NCI-H1417 treated with DMSO at 0.1 percent for 48 hours (cell line): ENCODE data around the gene GNA15.

Source experiments
- DNase-seq: peaks from one replicate; lab custom pipeline; 2025; lab: John Stamatoyannopoulos, UW

GNA15 gene

GRCh38 chr19:3208317-3209207 lies 72.7 kb downstream of the GNA15 start:
- no peak for DNase-seq

GRCh38 chr19:3210347-3211017 lies 74.6 kb downstream of the GNA15 start:
- no peak for DNase-seq

GRCh38 chr19:3211191-3211590 lies 75.4 kb downstream of the GNA15 start:
- DNase-seq, result no peak

- DNase-seq, result no peak
Observed at GRCh38 chr19:3213159-3213558, 77.3 kb downstream of the GNA15 start.
